NB4 (cell line): ENCODE results near the gene PCDHGA10.
"Not testable (repeated sequence)": the region's sequence is repeated elsewhere in the genome, so short reads cannot be mapped to it uniquely, and the experiment has no call there.

Experiments used
- POLR2A ChIP-seq: IDR thresholded peaks from 2 replicates; pipeline ENCODE4 v1.6.1; 2011; ENCODE audit warnings: mild to moderate bottlenecking; ENCODE audit not compliant: insufficient read length; ENCODE audit errors: extremely low read depth
- TF ChIP-seq, protein P1 (sequence below): IDR thresholded peaks from one replicate; pipeline ENCODE4 v1.5.1; 2012; ENCODE audit warnings: low read depth, low read length

- TF ChIP-seq, protein P1, sequence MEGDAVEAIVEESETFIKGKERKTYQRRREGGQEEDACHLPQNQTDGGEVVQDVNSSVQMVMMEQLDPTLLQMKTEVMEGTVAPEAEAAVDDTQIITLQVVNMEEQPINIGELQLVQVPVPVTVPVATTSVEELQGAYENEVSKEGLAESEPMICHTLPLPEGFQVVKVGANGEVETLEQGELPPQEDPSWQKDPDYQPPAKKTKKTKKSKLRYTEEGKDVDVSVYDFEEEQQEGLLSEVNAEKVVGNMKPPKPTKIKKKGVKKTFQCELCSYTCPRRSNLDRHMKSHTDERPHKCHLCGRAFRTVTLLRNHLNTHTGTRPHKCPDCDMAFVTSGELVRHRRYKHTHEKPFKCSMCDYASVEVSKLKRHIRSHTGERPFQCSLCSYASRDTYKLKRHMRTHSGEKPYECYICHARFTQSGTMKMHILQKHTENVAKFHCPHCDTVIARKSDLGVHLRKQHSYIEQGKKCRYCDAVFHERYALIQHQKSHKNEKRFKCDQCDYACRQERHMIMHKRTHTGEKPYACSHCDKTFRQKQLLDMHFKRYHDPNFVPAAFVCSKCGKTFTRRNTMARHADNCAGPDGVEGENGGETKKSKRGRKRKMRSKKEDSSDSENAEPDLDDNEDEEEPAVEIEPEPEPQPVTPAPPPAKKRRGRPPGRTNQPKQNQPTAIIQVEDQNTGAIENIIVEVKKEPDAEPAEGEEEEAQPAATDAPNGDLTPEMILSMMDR, result not testable (repeated sequence)
- TF ChIP-seq POLR2A, result not testable (repeated sequence)
Measured at GRCh38 chr5:141394401-141395187, 18.2 kb upstream of the PCDHGA10 start.
